ENCODE data around the gene NPR2. TPM values are rescaled to one million over a fixed set of nuclear protein-coding genes. Genes with fewer than 3 reads are reported as not detected.

NPR2 gene
- total and polyA plus RNA-seq, 2 of the 13 experiments (the other 11 are each of a cell fraction or from before 2014, with no cell fraction given): 7.4 to 9.4 TPM

DNA sequence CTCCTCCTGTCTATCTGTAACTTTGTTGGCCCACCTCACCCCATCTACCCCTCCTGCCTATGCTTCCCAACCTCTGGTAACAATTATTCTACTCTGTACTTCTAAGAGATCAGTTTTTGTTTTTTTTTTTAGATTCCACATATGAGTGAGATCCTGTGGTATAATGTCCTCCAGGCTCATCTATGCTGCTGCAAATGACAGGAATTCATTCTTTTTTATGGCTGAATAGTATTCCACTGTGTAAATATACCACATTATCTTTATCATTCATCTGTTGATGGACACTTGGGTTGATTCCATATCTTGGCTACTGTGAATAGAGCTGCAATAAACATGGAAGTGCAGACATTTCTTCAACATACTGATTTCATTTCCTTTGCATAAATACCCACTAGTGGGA is 8.0 kb upstream of the NPR2 start:
- intact Hi-C loops (cut with micrococcal nuclease; ENCODE audit: unreplicated experiment) (no loop called here), in situ Hi-C loops (cut with HindIII; ENCODE audit: extremely low pct_ligation_motif_present, low pct_unique_long_range_greater_than_20kb) (no loop called here)
- ChIA-PET CTCF (ENCODE audit: low intra/inter-chr PET ratio, low total read pairs) (no interaction called here), POLR2A (no interaction called here)
- no TSS peak for BruUV-seq (replicated peaks)
- ATAC-seq: no peak
- H3K9me3 ChIP-seq (ENCODE audit: low read length): no peaks in the 10 kb centered on the region
- FAIRE-seq: no peak
- H4K20me1 ChIP-seq (ENCODE audit: insufficient read depth, low read length): no peaks in the 10 kb centered on the region
- no peak overlapping the region for H3K4me3 ChIP-seq (replicated peaks in 1 of 3; ENCODE audit: insufficient read depth in 1 of 3, low read depth in 2 of 3, low read length in 3 of 3)
- no peaks in the 10 kb centered on the region for H3K79me2 ChIP-seq (ENCODE audit: insufficient read depth, low read length)
- H3K9ac ChIP-seq (ENCODE audit: insufficient read depth, low read depth, low read length): no peak overlapping the region
- DNase-seq (ENCODE audit: low spot score): no peak
- H3K27ac ChIP-seq (ENCODE audit: extremely low read length, insufficient read depth, low read length): no peak overlapping the region
- H3K27me3 ChIP-seq (ENCODE audit: control insufficient read depth in 1 of 2, insufficient read depth in 2 of 2, low read length in 2 of 2): no peaks in the 10 kb centered on the region
- H3K4me2 ChIP-seq (ENCODE audit: low read depth, low read length): no peak overlapping the region
- H3K4me1 ChIP-seq (ENCODE audit: insufficient read depth, low read length): no peaks in the 10 kb centered on the region
- H3K36me3 ChIP-seq (replicated peaks in 1 of 2; ENCODE audit: control insufficient read depth in 1 of 2, insufficient read depth in 2 of 2, low read length in 2 of 2): peaks cover 1 to 10% of the 10 kb centered on the region in 2 experiments
- H2AFZ ChIP-seq (ENCODE audit: low read length): no peak overlapping the region
- TF ChIP-seq, protein P1, sequence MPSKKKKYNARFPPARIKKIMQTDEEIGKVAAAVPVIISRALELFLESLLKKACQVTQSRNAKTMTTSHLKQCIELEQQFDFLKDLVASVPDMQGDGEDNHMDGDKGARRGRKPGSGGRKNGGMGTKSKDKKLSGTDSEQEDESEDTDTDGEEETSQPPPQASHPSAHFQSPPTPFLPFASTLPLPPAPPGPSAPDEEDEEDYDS (CRISPR knock-in tag; IDR thresholded peaks at IDR 0.05): no peak
- TF ChIP-seq NFE2 (CRISPR knock-in tag; IDR thresholded peaks at IDR 0.05) (no peak), MNT (IDR thresholded peaks at IDR 0.05) (no peak), KDM5A (IDR thresholded peaks at IDR 0.05; ENCODE audit: borderline replicate concordance, low read length) (no peak), ZNF337 (CRISPR knock-in tag; IDR thresholded peaks at IDR 0.05; ENCODE audit: borderline replicate concordance, low read depth) (no peak), ZFP1 (CRISPR knock-in tag; IDR thresholded peaks at IDR 0.05) (no peak), ZNF772 (CRISPR knock-in tag; IDR thresholded peaks at IDR 0.05) (no peak), BORCS8-MEF2B (CRISPR knock-in tag; IDR thresholded peaks at IDR 0.05) (no peak), NR2C2 (CRISPR knock-in tag; IDR thresholded peaks at IDR 0.05; ENCODE audit: borderline replicate concordance) (no peak), KAT2B (IDR thresholded peaks at IDR 0.05; ENCODE audit: borderline replicate concordance, low read depth, low read length) (no peak), ZSCAN5A (CRISPR knock-in tag; IDR thresholded peaks at IDR 0.05; ENCODE audit: borderline replicate concordance) (no peak), DNMT1 (CRISPR knock-in tag; IDR thresholded peaks at IDR 0.05) (no peak), SOX13 (IDR thresholded peaks at IDR 0.05) (no peak), SOX13 (CRISPR knock-in tag; conservative IDR thresholded peaks at IDR 0.05 in 1 of 2, IDR thresholded peaks at IDR 0.05 in 1 of 2) (no peak)
- TF ChIP-seq, protein P2, sequence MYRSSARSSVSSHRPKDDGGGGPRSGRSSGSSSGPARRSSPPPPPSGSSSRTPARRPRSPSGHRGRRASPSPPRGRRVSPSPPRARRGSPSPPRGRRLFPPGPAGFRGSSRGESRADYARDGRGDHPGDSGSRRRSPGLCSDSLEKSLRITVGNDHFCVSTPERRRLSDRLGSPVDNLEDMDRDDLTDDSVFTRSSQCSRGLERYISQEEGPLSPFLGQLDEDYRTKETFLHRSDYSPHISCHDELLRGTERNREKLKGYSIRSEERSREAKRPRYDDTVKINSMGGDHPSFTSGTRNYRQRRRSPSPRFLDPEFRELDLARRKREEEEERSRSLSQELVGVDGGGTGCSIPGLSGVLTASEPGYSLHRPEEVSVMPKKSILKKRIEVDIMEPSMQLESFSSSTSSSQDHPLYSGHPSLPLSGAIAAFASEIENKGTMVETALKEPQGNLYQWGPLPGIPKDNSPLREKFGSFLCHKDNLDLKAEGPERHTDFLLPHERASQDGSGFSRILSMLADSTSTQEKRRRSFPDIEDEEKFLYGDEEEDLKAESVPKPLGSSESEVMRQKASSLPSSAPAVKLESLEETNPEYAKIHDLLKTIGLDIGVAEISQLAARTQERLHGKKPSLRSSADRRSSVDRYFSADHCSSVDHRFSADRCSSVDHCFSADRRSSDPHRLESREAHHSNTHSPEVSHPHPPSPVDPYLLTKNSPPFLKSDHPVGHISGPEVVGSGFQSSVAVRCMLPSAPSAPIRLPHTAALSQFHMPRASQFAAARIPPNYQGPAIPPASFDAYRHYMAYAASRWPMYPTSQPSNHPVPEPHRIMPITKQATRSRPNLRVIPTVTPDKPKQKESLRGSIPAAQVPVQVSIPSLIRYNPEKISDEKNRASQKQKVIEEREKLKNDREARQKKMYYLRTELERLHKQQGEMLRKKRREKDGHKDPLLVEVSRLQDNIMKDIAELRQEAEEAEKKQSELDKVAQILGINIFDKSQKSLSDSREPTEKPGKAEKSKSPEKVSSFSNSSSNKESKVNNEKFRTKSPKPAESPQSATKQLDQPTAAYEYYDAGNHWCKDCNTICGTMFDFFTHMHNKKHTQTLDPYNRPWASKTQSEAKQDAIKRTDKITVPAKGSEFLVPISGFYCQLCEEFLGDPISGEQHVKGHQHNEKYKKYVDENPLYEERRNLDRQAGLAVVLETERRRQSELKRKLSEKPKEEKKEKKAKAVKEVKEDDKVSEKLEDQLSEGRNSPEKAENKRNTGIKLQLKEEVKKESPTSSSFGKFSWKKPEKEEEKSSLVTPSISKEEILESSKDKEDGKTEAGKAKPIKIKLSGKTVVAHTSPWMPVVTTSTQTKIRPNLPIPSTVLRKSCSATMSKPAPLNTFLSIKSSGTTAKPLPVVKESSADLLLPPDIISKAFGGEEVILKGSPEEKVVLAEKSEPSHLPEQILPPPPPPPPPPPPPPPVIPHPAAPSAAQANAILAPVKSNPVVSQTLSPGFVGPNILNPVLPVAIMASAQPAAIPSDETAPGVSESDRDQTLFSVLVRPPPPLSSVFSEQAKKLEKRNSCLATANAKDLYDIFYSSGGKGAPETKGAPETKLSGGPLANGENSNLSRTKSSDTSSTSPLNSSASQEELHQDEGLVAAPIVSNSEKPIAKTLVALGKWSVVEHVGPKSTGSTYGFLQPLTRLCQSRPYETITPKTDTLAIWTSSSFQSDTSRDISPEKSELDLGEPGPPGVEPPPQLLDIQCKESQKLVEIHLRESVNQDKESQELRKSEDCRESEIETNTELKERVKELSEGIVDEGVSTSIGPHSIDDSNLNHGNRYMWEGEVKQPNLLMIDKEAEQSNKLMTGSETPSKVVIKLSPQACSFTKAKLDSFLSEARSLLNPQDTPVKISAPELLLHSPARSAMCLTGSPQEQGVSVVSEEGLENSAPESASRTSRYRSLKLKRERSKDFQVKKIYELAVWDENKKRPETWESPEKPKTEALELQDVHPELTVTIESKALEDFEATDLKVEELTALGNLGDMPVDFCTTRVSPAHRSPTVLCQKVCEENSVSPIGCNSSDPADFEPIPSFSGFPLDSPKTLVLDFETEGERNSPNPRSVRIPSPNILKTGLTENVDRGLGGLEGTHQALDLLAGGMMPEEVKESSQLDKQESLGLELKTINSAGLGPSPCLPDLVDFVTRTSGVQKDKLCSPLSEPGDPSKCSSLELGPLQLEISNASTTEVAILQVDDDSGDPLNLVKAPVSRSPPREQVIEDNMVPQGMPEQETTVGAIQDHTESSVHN (CRISPR knock-in tag; IDR thresholded peaks at IDR 0.05): no peak
